ENCODE data around the gene UNC5A. TPM values are rescaled to one million over a fixed set of nuclear protein-coding genes. Genes with fewer than 3 reads are reported as not detected.

The UNC5A gene
- polyA plus RNA-seq, 1 of the 3 experiments (the other 2 are of a cell fraction) = 0.46 TPM

DNA sequence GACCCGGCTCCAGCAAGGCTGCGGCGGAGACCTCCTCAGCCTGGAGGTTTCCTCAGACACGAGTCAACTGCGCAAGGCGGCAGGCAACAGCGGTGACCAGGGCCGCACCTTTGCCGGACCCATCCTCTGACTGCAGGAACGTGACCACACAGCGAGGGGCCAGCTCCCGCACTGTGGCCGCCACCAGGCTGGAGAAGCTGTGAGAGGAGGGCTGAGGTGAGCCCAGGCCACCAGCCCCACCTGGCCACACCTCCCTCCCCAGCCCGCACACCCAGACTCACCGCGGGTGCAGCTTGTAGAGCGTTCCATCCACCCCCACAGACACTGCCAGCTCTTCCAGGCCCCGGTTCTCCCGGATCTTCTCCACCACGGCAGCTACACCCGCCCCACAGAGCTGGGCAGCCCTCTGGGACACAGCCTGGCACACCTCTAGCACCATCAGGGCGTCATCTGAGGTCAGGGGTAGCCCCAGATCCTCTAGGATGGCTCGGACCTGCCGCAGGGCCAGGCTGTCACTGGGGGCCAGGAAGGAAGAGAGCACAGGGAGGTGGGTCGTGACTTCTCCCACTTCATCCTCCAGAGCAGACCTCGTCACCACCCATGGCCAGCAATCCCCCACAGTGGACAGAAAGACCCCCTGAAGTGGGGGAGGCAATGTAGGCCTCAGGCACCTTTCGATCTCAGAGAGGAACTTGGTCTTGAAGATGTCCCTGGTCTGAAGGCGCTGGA lies 70.8 kb downstream of the UNC5A start:
- CTCF ChIA-PET = interaction anchor here (0.9 to 3.7 kb wide), 3 partner anchors 11 to 220 kb away, joined by 3 to 13 read pairs (median 3); no protein-coding TSS in a partner anchor

More for the DNA sequence above, 70.8 kb downstream of the UNC5A start:
- Histone ChIP-seq H3K9me3 (no peaks in the 10 kb centered on the region), H3K4me3 (ENCODE audit: low read depth in 2 of 2, low read length in 1 of 2) (no peak overlapping the region), H3K27ac (ENCODE audit: low read depth in 2 of 2, low read length in 1 of 2) (no peak overlapping the region), H3F3A (replicated peaks; ENCODE audit: insufficient read depth) (no peaks in the 10 kb centered on the region), H3K9me2 (no peaks in the 10 kb centered on the region), H2AFZ (ENCODE audit: low read depth) (no peak overlapping the region), H3K79me2 (ENCODE audit: insufficient read depth) (no peaks in the 10 kb centered on the region), H4K20me1 (ENCODE audit: insufficient read depth) (no peaks in the 10 kb centered on the region), H3K9ac (no peak overlapping the region), H3K4me2 (no peak overlapping the region), H3K27me3 (ENCODE audit: insufficient read depth) (no peaks in the 10 kb centered on the region), H3K4me1 (ENCODE audit: control insufficient read depth in 1 of 2, insufficient read depth in 2 of 2, low read depth in 1 of 2, low read length in 1 of 2) (peaks cover 0 to 42% of the 10 kb centered on the region in 2 experiments; a peak in 2 of 4 replicates), H3K36me3 (replicated peaks in 1 of 2; ENCODE audit: control insufficient read depth in 1 of 2, insufficient read depth in 2 of 2, low read length in 1 of 2) (no peaks in the 10 kb centered on the region)
- POLR2A ChIA-PET = interaction anchor here (0.5 kb wide), 1 partner anchor 42 kb away, joined by 3 read pairs; no protein-coding TSS in a partner anchor
- WGBS (ENCODE audit: low lambda C conversion rate) = 69% methylated on average over 17 of the region's 28 CpGs
- DNase-seq = no peak
- TF ChIP-seq, protein P1, sequence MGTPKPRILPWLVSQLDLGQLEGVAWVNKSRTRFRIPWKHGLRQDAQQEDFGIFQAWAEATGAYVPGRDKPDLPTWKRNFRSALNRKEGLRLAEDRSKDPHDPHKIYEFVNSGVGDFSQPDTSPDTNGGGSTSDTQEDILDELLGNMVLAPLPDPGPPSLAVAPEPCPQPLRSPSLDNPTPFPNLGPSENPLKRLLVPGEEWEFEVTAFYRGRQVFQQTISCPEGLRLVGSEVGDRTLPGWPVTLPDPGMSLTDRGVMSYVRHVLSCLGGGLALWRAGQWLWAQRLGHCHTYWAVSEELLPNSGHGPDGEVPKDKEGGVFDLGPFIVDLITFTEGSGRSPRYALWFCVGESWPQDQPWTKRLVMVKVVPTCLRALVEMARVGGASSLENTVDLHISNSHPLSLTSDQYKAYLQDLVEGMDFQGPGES (IDR thresholded peaks at IDR 0.05; ENCODE audit: low read depth, low read length) = no peak
- TF ChIP-seq, protein P2, sequence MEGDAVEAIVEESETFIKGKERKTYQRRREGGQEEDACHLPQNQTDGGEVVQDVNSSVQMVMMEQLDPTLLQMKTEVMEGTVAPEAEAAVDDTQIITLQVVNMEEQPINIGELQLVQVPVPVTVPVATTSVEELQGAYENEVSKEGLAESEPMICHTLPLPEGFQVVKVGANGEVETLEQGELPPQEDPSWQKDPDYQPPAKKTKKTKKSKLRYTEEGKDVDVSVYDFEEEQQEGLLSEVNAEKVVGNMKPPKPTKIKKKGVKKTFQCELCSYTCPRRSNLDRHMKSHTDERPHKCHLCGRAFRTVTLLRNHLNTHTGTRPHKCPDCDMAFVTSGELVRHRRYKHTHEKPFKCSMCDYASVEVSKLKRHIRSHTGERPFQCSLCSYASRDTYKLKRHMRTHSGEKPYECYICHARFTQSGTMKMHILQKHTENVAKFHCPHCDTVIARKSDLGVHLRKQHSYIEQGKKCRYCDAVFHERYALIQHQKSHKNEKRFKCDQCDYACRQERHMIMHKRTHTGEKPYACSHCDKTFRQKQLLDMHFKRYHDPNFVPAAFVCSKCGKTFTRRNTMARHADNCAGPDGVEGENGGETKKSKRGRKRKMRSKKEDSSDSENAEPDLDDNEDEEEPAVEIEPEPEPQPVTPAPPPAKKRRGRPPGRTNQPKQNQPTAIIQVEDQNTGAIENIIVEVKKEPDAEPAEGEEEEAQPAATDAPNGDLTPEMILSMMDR (IDR thresholded peaks at IDR 0.05) = no peak
- TF ChIP-seq SMC3 (IDR thresholded peaks at IDR 0.05; ENCODE audit: low read depth, low read length) (no peak), PBX3 (IDR thresholded peaks at IDR 0.05) (no peak), ELF1 (IDR thresholded peaks at IDR 0.05) (no peak), FOXM1 (IDR thresholded peaks at IDR 0.05; ENCODE audit: low read depth) (no peak), RFX5 (IDR thresholded peaks at IDR 0.05; ENCODE audit: low read length) (no peak), REST (IDR thresholded peaks at IDR 0.05; ENCODE audit: low read depth, low read length) (no peak), GATA2 (CRISPR knock-in tag; IDR thresholded peaks at IDR 0.05) (no peak), NRF1 (IDR thresholded peaks at IDR 0.05; ENCODE audit: low read depth, low read length) (no peak), TCF12 (IDR thresholded peaks at IDR 0.05) (no peak), FOSL2 (IDR thresholded peaks at IDR 0.05; ENCODE audit: borderline replicate concordance, low read depth) (no peak), YY1 (IDR thresholded peaks at IDR 0.05; ENCODE audit: low read depth) (no peak), RCOR1 (IDR thresholded peaks at IDR 0.05; ENCODE audit: low read length) (no peak), TEAD4 (IDR thresholded peaks at IDR 0.05; ENCODE audit: borderline replicate concordance, insufficient read depth) (no peak), RXRA (IDR thresholded peaks at IDR 0.05; ENCODE audit: borderline replicate concordance, low read depth) (no peak), ZBTB33 (IDR thresholded peaks at IDR 0.05; ENCODE audit: borderline replicate concordance, low read depth) (no peak)
- TF ChIP-seq, protein P3, sequence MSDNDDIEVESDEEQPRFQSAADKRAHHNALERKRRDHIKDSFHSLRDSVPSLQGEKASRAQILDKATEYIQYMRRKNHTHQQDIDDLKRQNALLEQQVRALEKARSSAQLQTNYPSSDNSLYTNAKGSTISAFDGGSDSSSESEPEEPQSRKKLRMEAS (IDR thresholded peaks at IDR 0.05; ENCODE audit: low read depth) = no peak
